ENCODE results near the gene DCPS. TPM values are rescaled to one million over a fixed set of nuclear protein-coding genes. Genes with fewer than 3 reads are reported as not detected.

Gene DCPS
- total RNA-seq, 1 experiment from 2014 or later = 26.2 TPM

DNA sequence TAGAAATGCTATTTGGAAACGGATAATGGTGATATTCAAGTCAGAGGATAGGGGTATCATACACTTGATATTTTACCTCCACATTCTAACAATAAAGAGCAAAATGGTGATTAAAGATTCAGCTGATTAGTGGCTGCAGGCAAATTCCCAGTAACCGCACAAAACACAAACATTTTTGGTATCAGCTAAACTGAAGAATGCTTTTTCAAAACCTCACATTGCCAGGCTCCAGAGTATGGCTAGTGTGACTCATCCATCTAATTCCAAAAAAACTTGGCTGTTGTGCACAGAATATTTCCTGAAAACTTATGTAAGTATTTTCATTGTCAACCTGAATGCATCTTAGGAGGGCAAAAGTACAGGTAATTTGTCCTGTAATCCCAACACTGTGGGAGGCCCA is 46.1 kb upstream of the DCPS start:
- Mint-ChIP-seq H3K27ac (no peak overlapping the region), H3K27me3 (ENCODE audit: low read depth) (no peaks in the 10 kb centered on the region), H3K9me3 (no peaks in the 10 kb centered on the region), H3K4me3 (no peak overlapping the region), H3K36me3 (peaks cover 52% of the 10 kb centered on the region), H3K4me1 (no peaks in the 10 kb centered on the region)
- ChIA-PET POLR2A (no interaction called here), CTCF (no interaction called here)
- ATAC-seq = no peak
- TF ChIP-seq ZNF263 (CRISPR knock-in tag; IDR thresholded peaks at IDR 0.05; ENCODE audit: low read depth) = no peak
- TF ChIP-seq NR3C1 (CRISPR knock-in tag; conservative IDR thresholded peaks at IDR 0.05; ENCODE audit: low read depth) = no peak
- TF ChIP-seq, protein P1, sequence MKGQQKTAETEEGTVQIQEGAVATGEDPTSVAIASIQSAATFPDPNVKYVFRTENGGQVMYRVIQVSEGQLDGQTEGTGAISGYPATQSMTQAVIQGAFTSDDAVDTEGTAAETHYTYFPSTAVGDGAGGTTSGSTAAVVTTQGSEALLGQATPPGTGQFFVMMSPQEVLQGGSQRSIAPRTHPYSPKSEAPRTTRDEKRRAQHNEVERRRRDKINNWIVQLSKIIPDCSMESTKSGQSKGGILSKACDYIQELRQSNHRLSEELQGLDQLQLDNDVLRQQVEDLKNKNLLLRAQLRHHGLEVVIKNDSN (CRISPR knock-in tag; IDR thresholded peaks at IDR 0.05) = no peak
- no peak for DNase-seq (ENCODE audit: low spot score)

DNA sequence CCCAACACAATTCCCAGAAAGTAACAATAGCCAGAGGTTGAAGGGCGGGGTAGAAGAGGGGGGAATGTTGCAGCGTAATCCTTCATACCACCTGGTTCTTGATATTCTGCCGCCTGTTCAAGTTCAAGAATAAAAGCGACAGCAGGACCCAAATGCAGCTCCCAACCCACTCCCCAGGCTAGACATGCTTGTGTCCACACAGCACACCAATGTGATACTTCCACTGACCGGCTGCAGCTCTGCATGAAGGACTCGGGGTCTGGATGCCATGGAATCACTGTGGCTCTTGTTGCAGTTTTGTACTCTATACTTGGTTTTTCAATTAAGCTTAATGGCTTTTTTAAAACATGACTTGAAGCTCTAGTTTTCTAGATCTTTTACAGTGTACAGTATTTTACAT is 41.6 kb upstream of the DCPS start:
- POLR2A ChIA-PET = no interaction called here
- CTCF ChIA-PET = no interaction called here
- DNase-seq (ENCODE audit: low spot score) (no peak), ATAC-seq (no peak)
- Mint-ChIP-seq H3K27ac (no peak overlapping the region), H3K27me3 (ENCODE audit: low read depth) (no peaks in the 10 kb centered on the region), H3K4me3 (no peak overlapping the region), H3K4me1 (no peaks in the 10 kb centered on the region), H3K36me3 (peaks cover 68% of the 10 kb centered on the region), H3K9me3 (no peaks in the 10 kb centered on the region)
- TF ChIP-seq, protein P2, sequence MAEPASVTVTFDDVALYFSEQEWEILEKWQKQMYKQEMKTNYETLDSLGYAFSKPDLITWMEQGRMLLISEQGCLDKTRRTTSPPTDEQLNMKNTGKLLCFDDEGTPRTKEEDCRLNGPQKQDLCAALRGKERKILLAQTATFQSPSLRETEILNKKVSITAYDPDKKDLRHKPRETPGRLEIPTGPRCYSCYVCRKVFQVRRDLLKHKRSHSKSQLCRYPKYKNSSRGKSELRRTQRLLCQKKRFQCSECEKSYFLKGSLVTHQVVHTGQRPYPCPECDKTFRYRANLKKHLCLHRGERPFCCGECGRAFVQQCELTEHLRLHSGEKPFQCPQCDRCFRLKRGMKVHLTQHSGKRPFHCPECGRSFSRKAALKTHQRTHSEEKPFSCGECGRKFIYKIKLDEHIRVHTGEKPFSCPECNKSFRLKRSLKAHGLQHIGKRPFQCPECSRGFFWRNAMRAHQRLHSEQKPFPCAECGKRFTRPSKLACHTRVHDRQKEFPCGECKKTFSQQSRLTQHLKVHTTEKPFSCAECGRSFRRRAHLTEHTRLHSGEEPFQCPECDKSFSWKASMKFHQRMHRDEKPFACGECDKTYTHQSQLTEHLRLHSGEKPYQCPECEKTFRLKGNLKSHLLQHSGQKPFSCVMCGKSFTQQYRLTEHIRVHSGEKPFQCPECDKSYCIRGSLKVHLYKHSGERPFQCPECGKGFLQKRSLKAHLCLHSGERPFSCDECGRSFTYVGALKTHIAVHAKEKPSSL (CRISPR knock-in tag; conservative IDR thresholded peaks at IDR 0.05) = no peak
- TF ChIP-seq, protein P3, sequence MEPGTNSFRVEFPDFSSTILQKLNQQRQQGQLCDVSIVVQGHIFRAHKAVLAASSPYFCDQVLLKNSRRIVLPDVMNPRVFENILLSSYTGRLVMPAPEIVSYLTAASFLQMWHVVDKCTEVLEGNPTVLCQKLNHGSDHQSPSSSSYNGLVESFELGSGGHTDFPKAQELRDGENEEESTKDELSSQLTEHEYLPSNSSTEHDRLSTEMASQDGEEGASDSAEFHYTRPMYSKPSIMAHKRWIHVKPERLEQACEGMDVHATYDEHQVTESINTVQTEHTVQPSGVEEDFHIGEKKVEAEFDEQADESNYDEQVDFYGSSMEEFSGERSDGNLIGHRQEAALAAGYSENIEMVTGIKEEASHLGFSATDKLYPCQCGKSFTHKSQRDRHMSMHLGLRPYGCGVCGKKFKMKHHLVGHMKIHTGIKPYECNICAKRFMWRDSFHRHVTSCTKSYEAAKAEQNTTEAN (CRISPR knock-in tag; IDR thresholded peaks at IDR 0.05) = no peak
- TF ChIP-seq FOXJ3 (CRISPR knock-in tag; IDR thresholded peaks at IDR 0.05; ENCODE audit: borderline replicate concordance) (no peak), JUN (CRISPR knock-in tag; IDR thresholded peaks at IDR 0.05) (no peak), ZNF396 (CRISPR knock-in tag; IDR thresholded peaks at IDR 0.05; ENCODE audit: borderline replicate concordance) (no peak), JAZF1 (CRISPR knock-in tag; IDR thresholded peaks at IDR 0.05) (no peak), FOXK1 (CRISPR knock-in tag; IDR thresholded peaks at IDR 0.05) (no peak), TCF7 (CRISPR knock-in tag; IDR thresholded peaks at IDR 0.05; ENCODE audit: low read depth) (no peak), ATF1 (CRISPR knock-in tag; IDR thresholded peaks at IDR 0.05) (no peak)
- TF ChIP-seq, protein P4, sequence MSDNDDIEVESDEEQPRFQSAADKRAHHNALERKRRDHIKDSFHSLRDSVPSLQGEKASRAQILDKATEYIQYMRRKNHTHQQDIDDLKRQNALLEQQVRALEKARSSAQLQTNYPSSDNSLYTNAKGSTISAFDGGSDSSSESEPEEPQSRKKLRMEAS (CRISPR knock-in tag; IDR thresholded peaks at IDR 0.05) = no peak
- TF ChIP-seq, protein P5, sequence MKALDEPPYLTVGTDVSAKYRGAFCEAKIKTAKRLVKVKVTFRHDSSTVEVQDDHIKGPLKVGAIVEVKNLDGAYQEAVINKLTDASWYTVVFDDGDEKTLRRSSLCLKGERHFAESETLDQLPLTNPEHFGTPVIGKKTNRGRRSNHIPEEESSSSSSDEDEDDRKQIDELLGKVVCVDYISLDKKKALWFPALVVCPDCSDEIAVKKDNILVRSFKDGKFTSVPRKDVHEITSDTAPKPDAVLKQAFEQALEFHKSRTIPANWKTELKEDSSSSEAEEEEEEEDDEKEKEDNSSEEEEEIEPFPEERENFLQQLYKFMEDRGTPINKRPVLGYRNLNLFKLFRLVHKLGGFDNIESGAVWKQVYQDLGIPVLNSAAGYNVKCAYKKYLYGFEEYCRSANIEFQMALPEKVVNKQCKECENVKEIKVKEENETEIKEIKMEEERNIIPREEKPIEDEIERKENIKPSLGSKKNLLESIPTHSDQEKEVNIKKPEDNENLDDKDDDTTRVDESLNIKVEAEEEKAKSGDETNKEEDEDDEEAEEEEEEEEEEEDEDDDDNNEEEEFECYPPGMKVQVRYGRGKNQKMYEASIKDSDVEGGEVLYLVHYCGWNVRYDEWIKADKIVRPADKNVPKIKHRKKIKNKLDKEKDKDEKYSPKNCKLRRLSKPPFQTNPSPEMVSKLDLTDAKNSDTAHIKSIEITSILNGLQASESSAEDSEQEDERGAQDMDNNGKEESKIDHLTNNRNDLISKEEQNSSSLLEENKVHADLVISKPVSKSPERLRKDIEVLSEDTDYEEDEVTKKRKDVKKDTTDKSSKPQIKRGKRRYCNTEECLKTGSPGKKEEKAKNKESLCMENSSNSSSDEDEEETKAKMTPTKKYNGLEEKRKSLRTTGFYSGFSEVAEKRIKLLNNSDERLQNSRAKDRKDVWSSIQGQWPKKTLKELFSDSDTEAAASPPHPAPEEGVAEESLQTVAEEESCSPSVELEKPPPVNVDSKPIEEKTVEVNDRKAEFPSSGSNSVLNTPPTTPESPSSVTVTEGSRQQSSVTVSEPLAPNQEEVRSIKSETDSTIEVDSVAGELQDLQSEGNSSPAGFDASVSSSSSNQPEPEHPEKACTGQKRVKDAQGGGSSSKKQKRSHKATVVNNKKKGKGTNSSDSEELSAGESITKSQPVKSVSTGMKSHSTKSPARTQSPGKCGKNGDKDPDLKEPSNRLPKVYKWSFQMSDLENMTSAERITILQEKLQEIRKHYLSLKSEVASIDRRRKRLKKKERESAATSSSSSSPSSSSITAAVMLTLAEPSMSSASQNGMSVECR (CRISPR knock-in tag; IDR thresholded peaks at IDR 0.05; ENCODE audit: borderline replicate concordance) = no peak
- TF ChIP-seq, protein P6, sequence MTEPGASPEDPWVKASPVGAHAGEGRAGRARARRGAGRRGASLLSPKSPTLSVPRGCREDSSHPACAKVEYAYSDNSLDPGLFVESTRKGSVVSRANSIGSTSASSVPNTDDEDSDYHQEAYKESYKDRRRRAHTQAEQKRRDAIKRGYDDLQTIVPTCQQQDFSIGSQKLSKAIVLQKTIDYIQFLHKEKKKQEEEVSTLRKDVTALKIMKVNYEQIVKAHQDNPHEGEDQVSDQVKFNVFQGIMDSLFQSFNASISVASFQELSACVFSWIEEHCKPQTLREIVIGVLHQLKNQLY (CRISPR knock-in tag; IDR thresholded peaks at IDR 0.05) = no peak
